Left kidney (tissue), 2 donors: Measurements from ENCODE around the gene KLF13. TPM values are rescaled to one million over a fixed set of nuclear protein-coding genes. Genes with fewer than 3 reads are reported as not detected.
A peak's percentile ranks its signal among the peaks of the same experiment; 100 is the strongest.

Experiments
- DNase-seq: peaks from one replicate; pipeline ENCODE4 v3.0.0-alpha.2; 2013
- polyA plus RNA-seq: library from polyadenylated mRNA; unstranded; fragments of 120-200 nt; gene quantifications from one replicate; pipeline ENCODE4 v1.2.1, GENCODE V29; 2013; ENCODE audit not compliant: insufficient read length

KLF13 gene
- polyA plus RNA-seq, 1 donor, result 70.1 TPM

GRCh38 chr15:31379577-31379976 is 52.9 kb downstream of the KLF13 start:
- no peak for DNase-seq

- no peak for DNase-seq
Measured at GRCh38 chr15:31381801-31382712, 55.4 kb downstream of the KLF13 start.

GRCh38 chr15:31382713-31383045 is 56.0 kb downstream of the KLF13 start:
- DNase-seq, result no peak

- no peak for DNase-seq
Measured at GRCh38 chr15:31383139-31383538, 56.5 kb downstream of the KLF13 start.

GRCh38 chr15:31384568-31384967 is 57.9 kb downstream of the KLF13 start:
- no peak for DNase-seq

- no peak for DNase-seq
Measured at GRCh38 chr15:31385736-31386135, 59.1 kb downstream of the KLF13 start.

- no peak for DNase-seq
Measured at GRCh38 chr15:31387092-31387478, 60.5 kb downstream of the KLF13 start.

- DNase-seq, result no peak
Measured at GRCh38 chr15:31387479-31388118, 61.0 kb downstream of the KLF13 start.

GRCh38 chr15:31389576-31389975 is 62.9 kb downstream of the KLF13 start:
- DNase-seq, result no peak

GRCh38 chr15:31390029-31390428 is 63.4 kb downstream of the KLF13 start:
- no peak for DNase-seq

- DNase-seq, result no peak
Measured at GRCh38 chr15:31390777-31391486, 64.3 kb downstream of the KLF13 start.

GRCh38 chr15:31391687-31392671 is 65.3 kb downstream of the KLF13 start:
- peak; percentile 80 for DNase-seq

GRCh38 chr15:31392761-31393401 is 66.2 kb downstream of the KLF13 start:
- DNase-seq, result no peak

GRCh38 chr15:31393444-31394091 is 66.9 kb downstream of the KLF13 start:
- DNase-seq, result no peak

GRCh38 chr15:31396881-31397560 is 70.4 kb downstream of the KLF13 start:
- no peak for DNase-seq

GRCh38 chr15:31397851-31398661 is 71.4 kb downstream of the KLF13 start:
- no peak for DNase-seq

- no peak for DNase-seq
Measured at GRCh38 chr15:31398677-31399301, 72.2 kb downstream of the KLF13 start.

- no peak for DNase-seq
Measured at GRCh38 chr15:31399544-31400171, 73.0 kb downstream of the KLF13 start.
